Mucosa of descending colon (tissue), 3 donors: ENCODE measurements around the gene PM20D2. TPM values are rescaled to one million over a fixed set of nuclear protein-coding genes. Genes with fewer than 3 reads are reported as not detected.

Source experiments
- ATAC-seq: fragments of 200-7000 bp; cut with Tn5 transposase; one replicate; pipeline ENCODE4 v1.9.1; 2020; ENCODE audit warnings: mild to moderate bottlenecking, moderate library complexity
- DNase-seq, 3 donors: peaks; one replicate each; pipeline ENCODE4 v3.0.0-alpha.2; 2020
- H3K36me3 ChIP-seq: fragments of 200-600 bp; one replicate; pipeline ENCODE4 v1.8.0; 2021; ENCODE audit warnings: low read depth, mild to moderate bottlenecking
- H3K4me1 ChIP-seq: fragments of 200-600 bp; one replicate; pipeline ENCODE4 v1.8.0; 2021; ENCODE audit warnings: low read depth, mild to moderate bottlenecking
- H3K4me3 ChIP-seq: fragments of 200-600 bp; one replicate; pipeline ENCODE4 v1.8.0; 2021; ENCODE audit warnings: mild to moderate bottlenecking
- H3K9me3 ChIP-seq: fragments of 200-600 bp; one replicate; pipeline ENCODE4 v1.8.0; 2021; ENCODE audit warnings: mild to moderate bottlenecking
- intact Hi-C, 2 donors: fragments of 100-400 bp; cut with DNase I in 1 of 2; cut with micrococcal nuclease in 1 of 2; formaldehyde crosslinking; loops; one replicate each; pipeline versions ENCODE4 v1.11.0 to v1.11.1; 2022; cut with DNase I, micrococcal nuclease
- total RNA-seq, 3 donors: library from RNA; stranded (reverse); fragmentation: NEBNext Ultra II Directional in 2 of 3; extraction: Animal tissue kit (Norgen Biotek cat#: 25700) in 2 of 3; gene quantifications; one replicate each; pipeline versions ENCODE4 v1.2.1 to v1.2.4, GENCODE V29; 2021 to 2023
- TF ChIP-seq, protein P1 (sequence below): fragments of 200-600 bp; IDR thresholded peaks from one replicate; pipeline ENCODE4 v1.8.0; 2022; ENCODE audit warnings: antibody characterized with exemption, mild to moderate bottlenecking
- donor health status: DM: no; HTN: no; CAD: no; lungs with moderate emphysema.
- donor health status: DM: no; HTN: no; CAD: no.
- donor health status: DM: no; HTN: yes; CAD: no.

Gene PM20D2
- total RNA-seq, 3 donors from 2014 or later, result 9.4 to 17.6 (median 13.8) TPM

DNA sequence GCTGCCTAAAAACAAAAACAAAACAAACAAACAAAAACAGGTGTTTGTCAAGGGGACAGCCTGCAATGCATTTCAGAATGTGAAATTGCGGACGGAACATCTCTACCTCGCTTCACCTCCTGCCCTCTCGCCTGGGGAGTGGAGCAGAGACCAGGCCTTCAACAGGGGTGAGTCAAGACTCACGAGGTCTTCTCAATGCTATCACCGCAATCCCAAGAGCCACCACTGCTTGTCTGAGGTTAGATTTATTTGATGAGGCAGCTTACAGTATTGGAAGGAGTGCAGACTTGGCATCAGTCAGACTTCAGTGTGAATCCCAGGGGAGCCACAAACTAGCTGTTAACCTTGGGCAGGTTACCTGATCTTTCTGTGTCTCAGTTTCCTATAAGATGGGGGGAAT is 63.6 kb downstream of the PM20D2 start:
- H3K36me3 ChIP-seq, result no peaks in the 10 kb centered on the region
- no peaks in the 10 kb centered on the region for H3K9me3 ChIP-seq
- no peak for DNase-seq
- intact Hi-C loops, result no loop called here
- TF ChIP-seq, protein P1, sequence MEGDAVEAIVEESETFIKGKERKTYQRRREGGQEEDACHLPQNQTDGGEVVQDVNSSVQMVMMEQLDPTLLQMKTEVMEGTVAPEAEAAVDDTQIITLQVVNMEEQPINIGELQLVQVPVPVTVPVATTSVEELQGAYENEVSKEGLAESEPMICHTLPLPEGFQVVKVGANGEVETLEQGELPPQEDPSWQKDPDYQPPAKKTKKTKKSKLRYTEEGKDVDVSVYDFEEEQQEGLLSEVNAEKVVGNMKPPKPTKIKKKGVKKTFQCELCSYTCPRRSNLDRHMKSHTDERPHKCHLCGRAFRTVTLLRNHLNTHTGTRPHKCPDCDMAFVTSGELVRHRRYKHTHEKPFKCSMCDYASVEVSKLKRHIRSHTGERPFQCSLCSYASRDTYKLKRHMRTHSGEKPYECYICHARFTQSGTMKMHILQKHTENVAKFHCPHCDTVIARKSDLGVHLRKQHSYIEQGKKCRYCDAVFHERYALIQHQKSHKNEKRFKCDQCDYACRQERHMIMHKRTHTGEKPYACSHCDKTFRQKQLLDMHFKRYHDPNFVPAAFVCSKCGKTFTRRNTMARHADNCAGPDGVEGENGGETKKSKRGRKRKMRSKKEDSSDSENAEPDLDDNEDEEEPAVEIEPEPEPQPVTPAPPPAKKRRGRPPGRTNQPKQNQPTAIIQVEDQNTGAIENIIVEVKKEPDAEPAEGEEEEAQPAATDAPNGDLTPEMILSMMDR, result no peak
- ATAC-seq, result no peak
- no peaks in the 10 kb centered on the region for H3K4me1 ChIP-seq
- no peak overlapping the region for H3K4me3 ChIP-seq

DNA sequence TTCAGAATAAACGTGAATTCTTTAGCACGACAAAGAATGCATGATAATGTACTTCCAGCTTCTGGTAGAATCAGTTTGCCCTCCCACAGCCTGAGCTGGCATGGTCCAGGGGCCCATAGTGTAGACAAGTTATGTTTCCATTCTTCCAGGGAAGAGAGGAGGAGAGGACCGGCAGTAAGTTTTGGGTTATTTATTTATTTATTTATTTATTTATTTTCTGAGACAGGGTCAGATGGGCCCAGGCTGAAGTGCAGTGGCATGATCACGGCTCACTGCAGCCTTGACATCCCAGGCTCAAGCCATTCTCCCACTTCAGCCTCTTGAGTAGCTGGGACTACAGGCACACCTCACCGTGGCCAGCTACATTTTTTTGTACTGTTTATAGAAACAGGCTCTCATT is 66.6 kb downstream of the PM20D2 start:
- Histone ChIP-seq H3K9me3 (no peaks in the 10 kb centered on the region), H3K4me3 (no peak overlapping the region), H3K4me1 (no peaks in the 10 kb centered on the region), H3K36me3 (no peaks in the 10 kb centered on the region)
- TF ChIP-seq, protein P1, result no peak
- DNase-seq (no peak), ATAC-seq (no peak)
- intact Hi-C loops, result no loop called here

DNA sequence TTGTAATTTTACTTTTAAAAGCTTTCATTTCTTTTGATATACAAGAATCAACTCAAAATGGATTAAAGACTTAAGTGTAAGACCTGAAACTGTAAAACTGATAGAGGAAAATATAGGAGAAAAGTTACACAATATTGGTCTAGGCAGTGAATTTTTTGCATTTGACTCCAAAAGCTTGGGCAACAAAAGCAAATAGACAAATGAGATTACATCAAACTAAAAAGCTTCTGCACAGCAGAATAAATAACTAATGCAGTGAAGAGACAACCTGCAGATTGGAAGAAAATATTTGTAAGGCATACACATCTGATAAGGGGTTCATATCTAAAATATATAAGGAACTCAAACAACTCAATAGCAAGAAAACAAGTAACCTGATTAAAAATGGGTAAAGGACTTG is 68.3 kb downstream of the PM20D2 start:
- Histone ChIP-seq H3K4me1 (no peaks in the 10 kb centered on the region), H3K9me3 (no peaks in the 10 kb centered on the region), H3K4me3 (no peak overlapping the region), H3K36me3 (no peaks in the 10 kb centered on the region)
- no peak for DNase-seq
- TF ChIP-seq, protein P1, result no peak
- intact Hi-C loops, result no loop called here
- no peak for ATAC-seq

Other genes with a start within 250 kb of the PM20D2 start
- 10 to 100 TPM in 1 of 3 donors, 1 to 10 TPM in 2; 8.4 to 11.6 (median 9.4) TPM for gene RNGTT, start 182.4 kb upstream of the PM20D2 start, total RNA-seq
- 100 to 1,000 TPM in 2 of 3 donors, 10 to 100 TPM in 1; 99.9 to 261 (median 102) TPM for gene PNRC1, start 65.3 kb upstream of the PM20D2 start, total RNA-seq
- under 1 TPM in 2 of 3 donors, not detected in 1; 0.12 to 0.51 TPM for gene SRSF12, start 28.0 kb upstream of the PM20D2 start, total RNA-seq
- gene GABRR1, start 71.3 kb downstream of the PM20D2 start, total RNA-seq, result not detected
- 1 to 10 TPM in 1 of 3 donors, under 1 TPM in 2; 0.63 to 2.4 (median 0.72) TPM for gene GABRR2, start 169.2 kb downstream of the PM20D2 start, total RNA-seq
- gene UBE2J1, start 206.7 kb downstream of the PM20D2 start, total RNA-seq, result 10 to 100 TPM; 40.0 to 50.2 (median 42.2) TPM